B cell (primary cell): Measurements from ENCODE around the gene LAMA1. TPM values are rescaled to one million over a fixed set of nuclear protein-coding genes. Genes with fewer than 3 reads are reported as not detected.

Source experiments
- ATAC-seq: fragments of 200-7000 bp; cut with Tn5 transposase; one replicate; pipeline ENCODE4 v1.10.0; 2021; ENCODE audit warnings: low read depth, mild to moderate bottlenecking, moderate number of reproducible peaks, moderate library complexity
- CTCF ChIA-PET: fragments of 350-600 bp; sonication (Branson Sonifier 250); formaldehyde crosslinking; loops from one replicate; lab custom pipeline; 2021; ENCODE audit warnings: antibody characterized with exemption, inconsistent platforms; lab: Charles Lee
- POLR2A ChIA-PET: fragments of 350-600 bp; sonication (Branson Sonifier 250); formaldehyde crosslinking; loops from one replicate; lab custom pipeline; 2021; ENCODE audit warnings: antibody characterized with exemption; lab: Charles Lee
- DNase-seq: peaks from one replicate; pipeline ENCODE4 v3.0.0; 2013
- H2AFZ ChIP-seq: 2 replicates; pipeline ENCODE4 v1.6.1; 2012; ENCODE audit warnings: mild to moderate bottlenecking, low read depth, low read length; ENCODE audit not compliant: insufficient read depth, poor library complexity, severe bottlenecking
- H3K27ac ChIP-seq, 2 donors: 1 replicate in 1 of 2; 2 replicates in 1 of 2; pipeline ENCODE4 v1.5.1; 2012 to 2013; ENCODE audit warnings: low read length in 2 of 2, mild to moderate bottlenecking in 2 of 2, moderate library complexity in 1 of 2
- H3K27me3 ChIP-seq, 4 experiments: fragments of 200-600 bp in 1 of 4; sonication (generic) in 1 of 4; replicated peaks in 1 of 4; 1 replicate in 2 of 4; 2 replicates in 2 of 4; pipeline versions ENCODE4 v1.6.1 to v1.7.0; 2013 to 2016; ENCODE audit warnings: low read length in 3 of 4, mild to moderate bottlenecking in 2 of 4, mixed read lengths in 1 of 4, moderate library complexity in 1 of 4; ENCODE audit not compliant: insufficient read depth in 4 of 4, control insufficient read depth in 3 of 4; ENCODE audit errors: control extremely low read depth in 1 of 4
- H3K36me3 ChIP-seq, 2 experiments: replicated peaks in 1 of 2; 1 replicate in 1 of 2; 2 replicates in 1 of 2; pipeline versions ENCODE4 v1.6.1 to v1.7.1; 2013; ENCODE audit warnings: low read length in 1 of 2; ENCODE audit not compliant: insufficient read depth in 2 of 2, control insufficient read depth in 1 of 2; ENCODE audit errors: control extremely low read depth in 1 of 2, extremely low read depth in 1 of 2
- H3K4me1 ChIP-seq, 2 donors: fragments of 200-600 bp in 1 of 2; sonication (generic) in 1 of 2; 1 replicate in 1 of 2; 2 replicates in 1 of 2; pipeline versions ENCODE4 v1.5.1 to v1.6.1; 2013 to 2017; ENCODE audit warnings: low read length in 2 of 2; ENCODE audit not compliant: control insufficient read depth in 2 of 2, insufficient read depth in 2 of 2
- H3K4me2 ChIP-seq: replicated peaks from 2 replicates; pipeline ENCODE3; 2012; ENCODE audit warnings: mild to moderate bottlenecking, low read depth, low read length; ENCODE audit not compliant: poor library complexity, severe bottlenecking
- H3K4me3 ChIP-seq, 5 experiments: fragments of 200-600 bp in 1 of 5; sonication (generic) in 1 of 5; 1 replicate in 3 of 5; 2 replicates in 2 of 5; pipeline versions ENCODE4 v1.5.1 to v1.7.0; 2011 to 2016; ENCODE audit warnings: low read length in 4 of 5, mild to moderate bottlenecking in 4 of 5, low read depth in 2 of 5, control low read depth in 1 of 5, moderate library complexity in 1 of 5; ENCODE audit not compliant: insufficient read depth in 1 of 5; ENCODE audit errors: control extremely low read depth in 1 of 5, extremely low read depth in 1 of 5
- H3K79me2 ChIP-seq: fragments of 200-600 bp; sonication (generic); one replicate; pipeline ENCODE4 v1.6.0; 2016; ENCODE audit warnings: low read length; ENCODE audit not compliant: control insufficient read depth, insufficient read depth
- H3K9ac ChIP-seq: fragments of 200-600 bp; sonication (generic); 2 replicates; pipeline ENCODE4 v1.6.1; 2017; ENCODE audit warnings: mild to moderate bottlenecking, low read length, moderate library complexity
- H3K9me3 ChIP-seq, 3 donors: one replicate each; pipeline versions ENCODE4 v1.6.1 to v1.7.1; 2013; ENCODE audit warnings: low read length in 2 of 3; ENCODE audit not compliant: control insufficient read depth in 2 of 3, insufficient read depth in 1 of 3; ENCODE audit errors: control extremely low read depth in 1 of 3
- H4K20me1 ChIP-seq: 2 replicates; pipeline ENCODE4 v1.6.0; 2012; ENCODE audit warnings: mild to moderate bottlenecking, low read length; ENCODE audit not compliant: insufficient read depth, control insufficient read depth, poor library complexity, severe bottlenecking
- H3K27ac Mint-ChIP-seq: one replicate; pipeline ENCODE4 v1.8.0; 2021; ENCODE audit warnings: mixed read lengths
- H3K27me3 Mint-ChIP-seq: one replicate; pipeline ENCODE4 v1.8.0; 2021; ENCODE audit warnings: mixed read lengths
- H3K4me1 Mint-ChIP-seq: one replicate; pipeline ENCODE4 v1.8.0; 2021; ENCODE audit warnings: mixed read lengths
- H3K4me3 Mint-ChIP-seq: one replicate; pipeline ENCODE4 v1.8.0; 2021; ENCODE audit warnings: mixed read lengths
- H3K9me3 Mint-ChIP-seq: one replicate; pipeline ENCODE4 v1.8.0; 2022; ENCODE audit warnings: mixed read lengths; ENCODE audit not compliant: insufficient read depth
- CTCF ChIP-seq: fragments of 200-600 bp; IDR thresholded peaks from one replicate; pipeline ENCODE4 v1.8.0; 2022; ENCODE audit warnings: antibody characterized with exemption, mild to moderate bottlenecking
- EZH2 ChIP-seq: IDR thresholded peaks from 2 replicates; pipeline ENCODE4 v1.6.1; 2012; ENCODE audit warnings: borderline replicate concordance, low read depth, mild to moderate bottlenecking, moderate library complexity, low read length; ENCODE audit not compliant: insufficient read depth, poor library complexity, severe bottlenecking
- WGBS: methylation state at CpG from one replicate; pipeline ENCODE4 v1.1.5; 2013; ENCODE audit warnings: missing lambda C conversion rate; ENCODE audit not compliant: insufficient coverage; 5-methylcytosine and 5-hydroxymethylcytosine counted together
- intact Hi-C: fragments of 100-400 bp; cut with micrococcal nuclease; formaldehyde crosslinking; loops from one replicate; pipeline ENCODE4 v1.10.0; 2022
- polyA plus RNA-seq: library from polyadenylated mRNA; depleted of rRNA; stranded (reverse); fragments of >200 nt; gene quantifications from 2 replicates; pipeline ENCODE4 v1.2.3, GENCODE V29; 2012
- total RNA-seq, 2 donors: library from RNA; stranded (reverse); fragments of 120-200 nt in 1 of 2; gene quantifications; 1 replicate in 1 of 2; 2 replicates in 1 of 2; pipeline versions ENCODE4 v1.2.3 to v1.2.4, GENCODE V29; 2013 to 2022

The LAMA1 gene
- total and polyA plus RNA-seq, 2 donors (not counting 1 experiment from before 2014, with no cell fraction given): not detected

GRCh38 chr18:7089369-7089768 lies 28.2 kb downstream of the LAMA1 start:
- intact Hi-C loops: no loop called here
- ChIA-PET POLR2A (no interaction called here), CTCF (no interaction called here)
- Mint-ChIP-seq H3K4me3 (no peak overlapping the region), H3K27ac (no peak overlapping the region), H3K4me1 (no peaks in the 10 kb centered on the region), H3K9me3 (no peaks in the 10 kb centered on the region), H3K27me3 (no peaks in the 10 kb centered on the region)
- no peak overlapping the region for H3K4me3 ChIP-seq
- H3K79me2 ChIP-seq: no peaks in the 10 kb centered on the region
- H3K4me1 ChIP-seq: no peaks in the 10 kb centered on the region
- H3K27ac ChIP-seq: no peak overlapping the region
- DNase-seq (peak; percentile 3), ATAC-seq (no peak)
- 100% methylated on average over 2 of the region's 8 CpGs for WGBS
- H4K20me1 ChIP-seq: no peaks in the 10 kb centered on the region
- TF ChIP-seq CTCF (no peak), EZH2 (no peak)
- H3K27me3 ChIP-seq: no peaks in the 10 kb centered on the region
- H3K9ac ChIP-seq: no peak overlapping the region
- no peak overlapping the region for H3K4me2 ChIP-seq
- H3K9me3 ChIP-seq: peaks cover 0 to 9% (median 0%) of the 10 kb centered on the region in 3 donors
- H2AFZ ChIP-seq: no peak overlapping the region
- H3K36me3 ChIP-seq: no peaks in the 10 kb centered on the region

- CTCF ChIA-PET: no interaction called here
Measured at GRCh38 chr18:7084080-7085065, 33.2 kb downstream of the LAMA1 start.

More at GRCh38 chr18:7084080-7085065, 33.2 kb downstream of the LAMA1 start:
- H2AFZ ChIP-seq: no peak overlapping the region
- H3K27ac Mint-ChIP-seq: no peak overlapping the region
- no peak for ATAC-seq
- DNase-seq: no peak
- peaks cover 0 to 8% (median 0%) of the 10 kb centered on the region in 3 donors for H3K9me3 ChIP-seq
- no peak overlapping the region for H3K4me3 ChIP-seq
- H3K27ac ChIP-seq: no peak overlapping the region
- H3K4me2 ChIP-seq: no peak overlapping the region
- H4K20me1 ChIP-seq: no peaks in the 10 kb centered on the region
- no peak overlapping the region for H3K9ac ChIP-seq
- no peaks in the 10 kb centered on the region for H3K79me2 ChIP-seq
- no peaks in the 10 kb centered on the region for H3K36me3 ChIP-seq
- intact Hi-C loops: no loop called here
- no peaks in the 10 kb centered on the region for H3K4me1 ChIP-seq
- no peaks in the 10 kb centered on the region for H3K4me1 Mint-ChIP-seq
- H3K9me3 Mint-ChIP-seq: no peaks in the 10 kb centered on the region
- no CpG with 5 or more reads among the region's 6 CpGs for WGBS
- TF ChIP-seq EZH2 (no peak), CTCF (no peak)
- POLR2A ChIA-PET: no interaction called here
- no peak overlapping the region for H3K4me3 Mint-ChIP-seq
- no peaks in the 10 kb centered on the region for H3K27me3 Mint-ChIP-seq
- H3K27me3 ChIP-seq: no peaks in the 10 kb centered on the region
